Duodenal mucosa (tissue), 2 donors: ENCODE data around the gene XYLT1.
A peak's percentile ranks its signal among the peaks of the same experiment; 100 is the strongest.

Experiments used
- H3K27ac ChIP-seq: one replicate; pipeline ENCODE4 v1.7.0; 2013; ENCODE audit warnings: low read depth, low read length
- H3K27me3 ChIP-seq, 2 donors: one replicate each; pipeline ENCODE4 v1.7.0; 2013; ENCODE audit warnings: low read length in 2 of 2, control low read depth in 1 of 2; ENCODE audit not compliant: insufficient read depth in 2 of 2, control insufficient read depth in 1 of 2
- H3K36me3 ChIP-seq, 2 donors: one replicate each; pipeline ENCODE4 v1.7.0; 2013; ENCODE audit warnings: low read length in 2 of 2, control low read depth in 1 of 2; ENCODE audit not compliant: insufficient read depth in 2 of 2, control insufficient read depth in 1 of 2
- H3K4me1 ChIP-seq, 2 donors: one replicate each; pipeline ENCODE4 v1.7.0; 2013; ENCODE audit warnings: low read length in 2 of 2, control low read depth in 1 of 2; ENCODE audit not compliant: insufficient read depth in 2 of 2, control insufficient read depth in 1 of 2
- H3K4me3 ChIP-seq, 2 donors: one replicate each; pipeline ENCODE4 v1.7.0; 2013; ENCODE audit warnings: low read length in 2 of 2, low read depth in 1 of 2
- H3K9ac ChIP-seq, 2 donors: one replicate each; pipeline ENCODE4 v1.7.0; 2013; ENCODE audit warnings: low read length in 2 of 2, low read depth in 1 of 2
- H3K9me3 ChIP-seq, 2 donors: one replicate each; pipeline ENCODE4 v1.7.0; 2013; ENCODE audit warnings: low read length in 2 of 2, control low read depth in 1 of 2; ENCODE audit not compliant: control insufficient read depth in 1 of 2

XYLT1 gene

DNA sequence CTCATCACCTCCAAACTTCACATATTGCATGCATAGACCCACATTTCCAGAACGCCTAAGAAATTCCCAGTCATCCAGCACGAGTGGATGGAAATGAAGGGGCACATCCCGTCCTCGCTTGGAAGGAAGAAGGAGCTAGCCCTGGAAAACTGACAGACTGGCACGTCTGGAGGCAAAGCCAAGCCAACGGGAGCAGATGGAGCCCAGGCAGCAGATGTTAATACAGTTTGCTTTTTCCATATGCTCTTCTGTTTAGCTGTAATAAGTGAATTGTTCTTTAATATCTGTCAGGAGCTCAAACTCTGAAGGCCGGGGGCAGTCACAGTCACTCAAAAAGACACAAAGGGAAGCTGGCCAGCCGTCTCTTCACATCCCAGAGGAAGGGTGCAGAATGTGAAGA lies 187.7 kb downstream of the XYLT1 start:
- Histone ChIP-seq H3K9me3 (no peaks in the 10 kb centered on the region), H3K36me3 (no peaks in the 10 kb centered on the region), H3K9ac (no peak overlapping the region), H3K4me1 (peaks cover 7 to 26% of the 10 kb centered on the region in 2 donors), H3K27ac (no peak overlapping the region), H3K27me3 (no peaks in the 10 kb centered on the region), H3K4me3 (no peak overlapping the region)

DNA sequence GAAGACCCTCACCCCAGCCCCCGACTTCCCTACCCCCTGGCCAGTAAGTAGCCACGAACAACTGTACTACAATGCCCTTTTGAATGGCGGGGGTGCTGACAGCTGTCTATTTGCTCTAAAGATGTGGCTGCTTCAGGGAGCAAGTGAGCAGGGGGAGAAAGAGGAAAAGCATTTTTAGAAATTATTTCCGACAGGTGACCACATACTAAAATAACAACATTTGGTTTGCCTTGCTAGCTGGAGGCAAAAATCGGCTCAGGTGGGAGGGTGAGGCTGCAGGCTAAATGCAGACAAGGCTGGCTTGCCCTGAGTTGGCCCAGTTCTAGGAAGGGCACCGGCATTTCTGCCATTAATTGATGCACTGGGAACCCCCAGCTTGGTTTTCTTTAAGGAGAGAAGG lies 188.5 kb downstream of the XYLT1 start:
- H3K27ac ChIP-seq, result no peak overlapping the region
- peaks cover 15 to 31% of the 10 kb centered on the region in 2 donors for H3K4me1 ChIP-seq
- no peak overlapping the region for H3K9ac ChIP-seq
- no peaks in the 10 kb centered on the region for H3K27me3 ChIP-seq
- H3K4me3 ChIP-seq, result no peak overlapping the region
- no peaks in the 10 kb centered on the region for H3K9me3 ChIP-seq
- no peaks in the 10 kb centered on the region for H3K36me3 ChIP-seq

DNA sequence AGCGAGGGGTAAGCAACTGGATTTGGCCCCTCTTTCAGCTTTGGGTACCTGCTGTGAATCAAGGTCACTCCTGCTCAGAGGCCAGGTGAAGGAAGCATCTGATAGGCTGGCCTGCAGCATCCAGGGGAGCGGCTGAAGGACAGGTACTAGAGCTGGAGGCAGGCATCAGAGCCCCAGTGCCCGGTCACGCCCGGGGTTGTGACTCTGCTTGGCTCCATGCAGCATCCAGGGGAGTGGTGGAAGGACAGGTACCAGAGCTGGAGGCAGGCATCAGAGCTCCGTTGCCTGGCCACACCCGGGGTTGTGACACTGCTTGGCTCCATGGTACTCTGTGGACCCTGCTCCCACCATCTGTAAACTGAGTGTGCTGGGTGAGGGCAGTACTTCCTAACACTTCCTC lies 189.7 kb downstream of the XYLT1 start:
- Histone ChIP-seq H3K4me1 (peaks cover 23 to 40% of the 10 kb centered on the region in 2 donors), H3K4me3 (no peak overlapping the region), H3K9me3 (no peaks in the 10 kb centered on the region), H3K9ac (no peak overlapping the region), H3K27me3 (no peaks in the 10 kb centered on the region), H3K36me3 (no peaks in the 10 kb centered on the region), H3K27ac (no peak overlapping the region)

DNA sequence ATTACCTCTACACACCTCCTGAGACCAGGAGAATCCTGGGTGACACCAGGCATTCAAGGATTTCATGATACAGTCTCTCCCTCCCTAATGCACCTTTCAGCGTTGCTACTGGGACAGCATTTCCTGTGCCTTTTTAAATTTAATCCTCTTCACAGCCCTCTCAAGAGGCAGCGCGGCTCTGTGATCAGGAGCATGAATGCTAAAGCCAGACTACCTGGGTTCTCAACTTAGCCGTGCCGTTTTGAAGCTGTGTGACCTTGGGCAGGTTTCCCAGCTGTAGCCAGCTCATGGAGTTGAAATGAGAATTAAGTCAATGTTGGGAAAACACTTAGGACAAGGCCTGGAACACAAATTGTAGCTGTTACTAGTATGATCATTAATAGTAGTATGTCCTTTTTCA lies 191.8 kb downstream of the XYLT1 start:
- Histone ChIP-seq H3K4me1 (peaks cover 41 to 56% of the 10 kb centered on the region in 2 donors), H3K27ac (no peak overlapping the region), H3K36me3 (no peaks in the 10 kb centered on the region), H3K9ac (no peak overlapping the region), H3K9me3 (no peaks in the 10 kb centered on the region), H3K27me3 (no peaks in the 10 kb centered on the region), H3K4me3 (no peak overlapping the region)

DNA sequence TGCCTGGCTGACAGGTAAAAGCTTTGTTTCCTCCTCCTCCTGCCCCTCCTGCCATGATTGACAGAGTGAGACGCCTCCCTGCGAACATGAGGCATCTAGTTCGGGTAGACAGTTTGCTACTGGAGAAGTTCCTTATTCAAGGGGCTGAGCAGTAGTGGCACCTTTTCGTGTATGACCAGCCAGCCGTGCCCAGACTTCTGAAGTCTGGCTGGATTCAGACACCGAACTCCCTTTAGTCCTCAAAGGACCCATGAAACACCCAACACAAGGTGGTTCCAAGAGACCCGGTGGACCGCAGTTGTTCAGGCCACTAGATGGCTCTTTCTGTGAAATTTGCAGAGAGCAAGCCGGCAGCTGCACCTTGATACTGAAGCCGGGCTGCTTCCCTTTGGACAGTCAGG lies 192.8 kb downstream of the XYLT1 start:
- Histone ChIP-seq H3K4me3 (peak overlapping the region in 1 of 2 donors; percentile 39), H3K9ac (peak overlapping the region; percentile 20 to 30), H3K9me3 (no peaks in the 10 kb centered on the region), H3K27me3 (no peaks in the 10 kb centered on the region), H3K27ac (no peak overlapping the region), H3K4me1 (peaks cover 48 to 60% of the 10 kb centered on the region in 2 donors), H3K36me3 (no peaks in the 10 kb centered on the region)

DNA sequence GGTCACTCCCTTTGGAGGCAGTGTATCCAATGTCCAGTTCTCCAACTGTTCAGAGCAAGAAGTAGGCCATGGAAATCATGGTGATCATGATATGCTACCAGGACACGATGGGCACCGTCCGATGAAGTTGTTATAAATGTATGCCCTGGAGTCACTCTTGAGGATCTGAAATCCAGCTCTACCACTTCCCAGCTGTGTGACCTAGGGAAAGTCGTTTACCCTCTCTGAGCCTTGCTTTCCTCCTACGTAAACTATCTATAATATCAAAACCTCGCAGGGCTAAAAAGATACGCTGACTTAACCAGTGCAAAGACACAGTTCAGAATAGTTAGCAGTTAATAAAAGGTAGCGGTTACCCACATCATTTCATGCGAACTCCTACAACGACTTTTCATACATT lies 194.2 kb downstream of the XYLT1 start:
- Histone ChIP-seq H3K27ac (no peak overlapping the region), H3K9ac (no peak overlapping the region), H3K27me3 (no peaks in the 10 kb centered on the region), H3K4me1 (peaks cover 58 to 63% of the 10 kb centered on the region in 2 donors), H3K4me3 (no peak overlapping the region), H3K36me3 (no peaks in the 10 kb centered on the region), H3K9me3 (no peaks in the 10 kb centered on the region)

DNA sequence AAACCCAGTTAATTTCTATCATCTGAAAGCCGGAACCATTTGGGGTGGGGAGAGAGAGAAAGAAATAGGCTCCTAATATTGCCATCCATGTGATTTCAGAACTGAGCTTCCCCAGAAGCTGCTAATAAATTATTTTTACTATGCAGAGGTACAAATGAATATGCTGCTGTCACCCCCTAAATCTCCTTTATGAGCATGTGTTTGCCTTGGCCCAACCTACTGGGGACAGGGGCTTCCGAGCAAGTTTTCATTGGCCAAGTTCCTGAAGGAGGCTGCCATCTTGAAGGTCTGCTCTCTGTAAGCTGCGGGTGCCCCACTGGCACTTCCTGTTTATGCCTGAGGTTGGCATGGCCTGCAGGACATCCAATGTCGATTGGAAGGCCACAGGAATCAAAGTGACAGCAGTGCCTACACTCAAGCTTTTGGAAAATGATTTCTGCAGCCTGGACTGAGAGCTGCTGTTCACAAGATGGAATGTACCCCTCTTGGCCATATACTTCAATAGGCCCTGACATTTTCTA lies 194.7 kb downstream of the XYLT1 start:
- Histone ChIP-seq H3K9ac (peak overlapping the region in 1 of 2 donors; percentile 57), H3K9me3 (no peaks in the 10 kb centered on the region), H3K27ac (peak overlapping the region; percentile 83), H3K4me3 (no peak overlapping the region), H3K4me1 (peaks cover 63% of the 10 kb centered on the region in 2 donors), H3K27me3 (no peaks in the 10 kb centered on the region), H3K36me3 (no peaks in the 10 kb centered on the region)

DNA sequence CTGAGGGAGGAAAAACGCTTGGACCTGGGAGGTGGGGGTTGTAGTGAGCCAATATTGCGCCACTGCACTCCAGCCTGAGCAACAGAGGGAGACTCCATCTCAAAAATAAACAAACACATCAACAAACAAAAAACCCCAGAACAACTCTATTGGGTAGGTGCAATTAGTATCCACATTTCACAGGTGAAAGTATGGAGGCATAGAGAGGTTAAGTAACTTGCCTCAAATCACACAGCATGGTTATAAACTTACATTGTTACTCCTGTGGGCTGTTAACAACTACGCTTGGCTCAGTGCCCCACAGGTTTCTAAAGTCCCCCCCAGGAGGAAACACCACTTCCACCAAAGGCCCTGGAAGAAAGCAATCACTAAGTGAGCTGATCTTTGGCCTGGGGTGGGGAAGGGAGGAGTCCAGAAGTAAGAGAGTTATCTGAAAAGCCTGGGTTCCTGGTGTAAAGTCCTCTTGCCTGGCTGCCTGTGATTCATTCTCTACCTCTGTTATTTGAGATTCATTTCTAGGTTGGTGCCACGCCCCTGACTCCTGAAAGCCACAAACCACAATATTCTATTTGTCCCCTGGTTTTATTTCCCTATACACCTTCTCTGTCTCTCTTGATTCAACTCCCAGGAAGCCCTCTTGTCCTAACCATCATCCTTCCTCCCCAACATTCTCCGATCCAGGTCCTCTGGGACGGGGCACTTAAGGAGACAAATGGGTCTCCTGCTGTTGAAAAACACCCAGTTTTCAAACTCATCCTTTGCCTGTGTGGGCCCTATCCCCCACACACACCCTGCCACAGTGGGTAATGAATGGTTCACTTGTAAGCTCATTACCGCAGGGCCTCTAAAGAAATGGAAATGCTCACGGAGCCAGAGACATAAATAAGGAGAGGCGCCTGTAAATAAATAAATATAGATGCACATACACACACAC lies 195.4 kb downstream of the XYLT1 start:
- Histone ChIP-seq H3K27ac (peak overlapping the region; percentile 83), H3K9me3 (no peaks in the 10 kb centered on the region), H3K27me3 (no peaks in the 10 kb centered on the region), H3K9ac (peak overlapping the region in 1 of 2 donors; percentile 57), H3K4me1 (peaks cover 70% of the 10 kb centered on the region in 2 donors), H3K4me3 (no peak overlapping the region), H3K36me3 (no peaks in the 10 kb centered on the region)

DNA sequence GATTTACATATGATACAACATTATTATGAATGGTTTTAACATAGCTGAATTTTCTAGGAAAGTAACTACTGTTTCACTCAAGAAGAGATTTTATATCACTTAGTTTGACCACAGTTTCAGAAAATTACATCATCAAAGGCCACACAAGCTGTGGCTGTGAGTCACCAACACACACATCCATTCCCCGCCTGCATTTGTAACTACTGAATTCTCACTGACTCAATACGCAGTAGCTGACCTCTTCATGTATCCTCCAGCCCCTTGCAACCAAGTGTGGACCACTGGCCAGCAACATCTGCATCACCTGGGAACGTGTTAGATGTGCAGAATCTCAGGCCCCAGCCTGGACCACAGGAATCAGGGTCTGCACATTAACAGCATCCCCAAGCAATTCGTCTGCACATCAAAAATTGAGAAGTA lies 197.6 kb downstream of the XYLT1 start:
- Histone ChIP-seq H3K27me3 (no peaks in the 10 kb centered on the region), H3K4me3 (no peak overlapping the region), H3K9me3 (no peaks in the 10 kb centered on the region), H3K9ac (peak overlapping the region in 1 of 2 donors; percentile 11), H3K27ac (no peak overlapping the region), H3K4me1 (peaks cover 60 to 68% of the 10 kb centered on the region in 2 donors), H3K36me3 (no peaks in the 10 kb centered on the region)

DNA sequence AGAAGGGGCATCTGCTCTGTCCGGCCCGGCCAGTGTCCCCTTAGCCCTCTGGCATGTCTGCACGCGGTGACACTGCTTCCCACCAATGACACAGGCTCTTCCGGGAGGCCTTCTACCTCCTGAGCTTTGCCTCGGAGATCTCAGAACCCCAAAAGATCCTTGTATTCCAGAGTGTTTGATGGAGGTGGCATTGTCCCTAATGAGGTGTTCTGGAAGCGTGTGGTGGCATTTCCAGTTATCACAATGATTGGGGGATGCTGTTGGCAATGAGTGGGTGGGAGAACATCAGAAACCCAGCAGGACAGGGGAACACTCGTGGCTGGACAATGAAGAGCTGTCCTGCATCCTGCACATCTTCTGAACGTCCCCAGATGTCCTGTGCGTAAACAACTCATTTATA lies 198.0 kb downstream of the XYLT1 start:
- no peaks in the 10 kb centered on the region for H3K27me3 ChIP-seq
- no peak overlapping the region for H3K4me3 ChIP-seq
- H3K4me1 ChIP-seq, result peaks cover 56 to 65% of the 10 kb centered on the region in 2 donors
- peak overlapping the region in 1 of 2 donors; percentile 11 for H3K9ac ChIP-seq
- H3K9me3 ChIP-seq, result no peaks in the 10 kb centered on the region
- H3K36me3 ChIP-seq, result no peaks in the 10 kb centered on the region
- H3K27ac ChIP-seq, result no peak overlapping the region
